HG02763 (cell line): ENCODE data around the gene INPP4B.
"Not testable (repeated sequence)": the region's sequence is repeated elsewhere in the genome, so short reads cannot be mapped to it uniquely, and the experiment has no call there.

Experiments
- ATAC-seq: cut with Tn5 transposase; IDR thresholded peaks from one replicate; pipeline ENCODE4 v1.9.1; 2021; ENCODE audit warnings: mild to moderate bottlenecking, moderate library complexity; ENCODE audit not compliant: unreplicated experiment

Gene INPP4B

DNA sequence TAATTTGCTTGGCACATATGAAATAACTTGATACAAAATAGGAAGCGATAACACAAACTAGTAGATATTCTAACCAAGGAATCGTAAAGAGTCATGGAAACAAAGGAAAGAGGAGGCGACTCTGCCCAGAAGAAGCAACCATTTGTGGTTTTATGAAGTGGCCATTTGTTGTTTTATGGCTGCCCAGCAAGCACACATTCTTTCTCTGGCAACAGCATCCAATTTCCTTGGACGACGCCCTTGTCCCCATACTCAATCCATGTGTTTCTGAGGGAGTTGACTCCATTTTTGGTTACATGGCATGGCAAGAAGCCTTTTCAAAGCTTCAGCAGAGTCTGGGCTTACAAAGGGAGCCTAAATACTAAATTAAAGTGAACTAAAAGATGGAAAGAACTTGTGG, 295.1 kb downstream of the INPP4B start:
- no peak for ATAC-seq

- ATAC-seq, result no peak
Observed at GRCh38 chr4:142549726-142550463, 296.2 kb downstream of the INPP4B start.

DNA sequence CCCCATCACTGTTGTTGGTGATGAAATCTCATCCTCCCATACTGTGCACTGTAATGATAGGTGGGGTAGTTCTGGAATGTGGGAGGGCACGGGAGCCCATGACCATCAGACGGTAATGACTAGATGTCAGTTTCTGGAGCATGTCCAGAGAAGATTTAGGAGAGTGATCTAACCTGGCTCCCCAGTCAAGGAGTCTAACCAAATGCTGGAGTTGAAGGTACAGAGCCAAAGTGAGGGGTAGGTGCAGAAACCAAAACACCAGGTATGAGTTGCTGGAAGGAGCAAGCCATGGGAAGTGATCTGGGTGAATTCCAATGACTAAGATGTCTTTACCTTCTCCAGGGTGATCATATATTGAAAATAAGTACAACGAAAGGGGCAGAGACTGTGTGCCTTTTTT, 296.9 kb downstream of the INPP4B start:
- ATAC-seq, result no peak

DNA sequence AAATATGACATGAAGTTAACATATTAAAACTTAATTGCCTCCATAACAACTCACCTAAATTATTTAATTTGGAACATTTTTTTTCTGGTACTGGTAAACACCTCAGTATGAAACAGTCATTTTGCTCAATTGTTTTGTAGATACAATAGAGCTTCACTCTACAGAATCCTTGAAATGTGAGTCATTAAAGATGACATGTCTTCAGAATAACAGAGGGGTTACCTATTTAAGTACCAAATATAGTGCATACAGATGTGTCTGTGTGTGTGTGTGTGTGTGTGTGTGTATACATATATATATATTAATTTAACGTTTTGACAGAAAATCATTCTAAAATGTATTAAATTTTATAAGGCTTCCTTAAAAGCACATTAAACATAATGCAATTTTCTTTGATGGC, 297.6 kb downstream of the INPP4B start:
- ATAC-seq, result no peak

GRCh38 chr4:142547974-142548373, 298.1 kb downstream of the INPP4B start:
- ATAC-seq, result no peak

DNA sequence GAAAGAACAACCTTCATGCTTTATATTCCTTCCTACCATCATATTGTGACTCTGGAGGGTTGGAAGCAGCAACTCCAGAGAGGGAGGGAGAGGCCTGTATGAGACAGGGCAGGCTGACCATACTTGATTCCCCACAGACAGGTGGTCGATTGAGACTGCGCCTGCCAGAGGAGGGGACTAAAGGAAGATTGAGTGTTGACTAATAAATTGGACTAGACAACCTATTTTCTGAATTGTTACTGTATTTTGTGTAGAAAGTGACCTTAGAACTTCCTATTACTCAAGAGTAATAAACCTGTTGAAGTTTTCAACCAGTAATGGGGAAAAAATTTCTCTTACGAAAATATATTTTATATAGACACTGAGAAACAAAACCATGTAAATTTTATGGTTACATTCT, 301.5 kb downstream of the INPP4B start:
- ATAC-seq, result no peak

DNA sequence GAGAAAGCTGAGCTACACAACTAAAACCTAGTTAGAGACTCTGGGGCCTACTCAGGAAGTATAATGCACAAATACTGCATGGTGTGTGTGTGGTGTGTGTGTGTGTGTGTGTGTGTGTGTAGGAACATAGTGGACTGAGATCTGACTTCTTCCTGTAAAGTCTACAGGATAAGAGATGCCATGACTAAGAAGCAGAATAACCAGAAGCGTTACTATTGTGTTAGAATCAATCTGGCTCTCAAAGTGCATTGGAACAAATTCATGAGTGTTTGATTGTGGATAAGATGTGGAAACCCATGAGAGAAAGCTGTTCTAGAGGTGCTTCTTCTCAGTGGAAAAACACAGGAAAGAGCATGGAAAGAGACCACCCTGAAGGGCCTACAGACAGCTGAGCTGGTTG, 302.1 kb downstream of the INPP4B start:
- ATAC-seq, result no peak

DNA sequence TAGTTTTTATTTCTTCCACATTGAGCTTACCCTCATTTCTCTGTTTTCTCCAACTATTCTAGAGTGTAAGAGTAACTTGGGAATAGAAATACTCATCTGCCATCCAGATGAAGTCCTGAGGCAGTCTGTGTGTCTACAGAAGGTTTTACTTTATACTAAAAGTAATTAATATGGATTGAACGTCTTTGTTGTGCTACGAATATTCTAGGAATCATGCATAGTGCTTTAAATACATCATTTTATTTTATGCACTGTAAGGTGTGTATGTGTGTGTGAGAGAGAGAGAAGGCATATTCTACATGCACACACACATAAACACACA, 305.7 kb downstream of the INPP4B start:
- no peak for ATAC-seq

GRCh38 chr4:142539796-142540482, 306.2 kb downstream of the INPP4B start:
- no peak for ATAC-seq

DNA sequence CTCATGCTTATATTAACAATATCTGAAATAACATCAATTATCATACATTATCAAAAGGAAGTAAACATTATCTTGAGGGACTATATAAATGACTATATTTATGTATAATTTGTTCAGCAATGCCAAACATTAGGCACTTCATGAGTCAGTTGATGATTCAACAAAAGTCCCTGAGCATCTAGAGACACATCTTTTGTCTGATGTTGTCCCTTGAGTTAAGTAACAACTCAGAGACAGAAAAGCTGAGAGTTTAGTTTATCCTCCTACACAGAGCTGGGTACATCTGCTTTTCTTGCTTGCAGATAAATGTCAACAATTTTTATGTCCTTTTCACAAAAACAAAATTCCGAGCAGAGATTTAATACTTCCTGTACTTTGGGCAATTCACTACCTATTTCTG, 311.1 kb downstream of the INPP4B start:
- ATAC-seq, result no peak

DNA sequence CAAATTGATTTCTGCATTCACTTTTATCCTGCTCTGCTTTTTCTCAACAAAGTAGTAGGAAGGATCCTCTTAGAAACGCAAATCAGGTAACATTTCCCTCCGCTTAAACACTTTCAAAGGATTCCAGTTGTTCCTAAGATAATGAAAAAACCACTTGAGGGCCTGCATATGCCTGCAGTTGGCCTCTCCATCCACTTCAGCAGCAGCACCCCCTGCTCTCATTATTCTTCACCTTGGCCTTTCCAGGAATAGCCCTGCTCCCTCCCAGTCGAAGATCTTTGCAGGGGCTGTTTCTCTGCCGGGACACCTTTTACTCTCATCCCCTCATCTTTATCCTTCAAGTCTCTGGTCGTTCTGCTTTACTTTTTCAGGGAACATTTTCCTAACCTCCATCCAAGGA, 314.0 kb downstream of the INPP4B start:
- ATAC-seq, result no peak

DNA sequence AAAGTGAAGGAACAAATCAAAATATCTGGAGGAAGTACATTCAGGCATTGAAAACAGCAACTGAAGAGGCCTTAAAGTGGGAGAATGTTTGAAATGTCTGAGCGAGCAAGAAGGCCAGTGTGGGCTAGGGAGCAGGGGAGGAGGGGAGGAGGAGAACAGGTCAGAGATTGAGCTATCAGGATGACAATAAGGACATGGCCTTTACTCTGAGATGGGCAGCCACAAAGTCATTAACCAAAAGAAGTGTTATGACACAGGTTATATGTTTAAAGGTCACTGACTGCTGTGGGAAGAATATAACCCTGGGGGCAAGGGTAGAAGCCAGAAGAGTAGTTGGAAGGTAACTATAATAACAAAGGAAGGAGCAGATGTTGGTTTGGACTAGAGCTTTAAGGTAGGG, 315.4 kb downstream of the INPP4B start:
- ATAC-seq, result no peak

DNA sequence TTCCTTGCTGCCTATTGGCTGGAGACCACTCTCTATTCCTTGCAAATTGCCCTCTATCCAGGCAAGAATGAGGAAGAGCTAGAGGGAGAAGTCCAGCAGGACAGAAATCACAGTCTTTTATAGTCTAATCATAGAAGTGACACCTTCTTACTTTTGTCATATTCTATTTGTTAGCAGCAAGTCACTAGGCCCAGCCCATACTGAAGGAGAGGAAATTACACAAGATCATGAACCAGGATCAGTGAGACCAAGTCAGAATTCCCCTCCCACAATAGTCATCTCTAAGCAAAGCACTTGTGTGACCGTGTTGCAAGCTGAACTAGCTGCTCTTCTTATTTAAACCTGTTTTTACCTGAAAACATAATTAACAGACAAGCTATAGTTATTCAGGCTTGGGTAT, 317.7 kb downstream of the INPP4B start:
- no peak for ATAC-seq

DNA sequence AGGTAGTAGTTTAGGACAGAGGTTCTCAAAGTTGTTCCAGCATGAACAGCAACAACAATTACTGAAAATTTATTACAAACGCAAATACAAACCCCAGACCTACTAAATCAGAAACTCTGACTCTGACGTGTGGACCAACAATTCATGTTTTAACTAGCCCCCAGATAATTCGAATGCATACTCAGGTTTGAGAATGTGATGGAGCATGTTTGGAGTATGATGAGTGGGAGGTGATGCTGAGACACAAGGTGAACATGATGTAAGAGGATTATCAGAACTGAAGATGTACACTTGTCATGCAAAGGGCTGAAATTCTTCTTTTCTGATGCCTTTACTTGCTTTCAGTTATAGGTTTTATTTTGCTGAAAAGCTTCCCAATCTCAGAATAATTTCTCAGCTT, 323.0 kb downstream of the INPP4B start:
- no peak for ATAC-seq

GRCh38 chr4:142519342-142519741, 326.8 kb downstream of the INPP4B start:
- no peak for ATAC-seq

DNA sequence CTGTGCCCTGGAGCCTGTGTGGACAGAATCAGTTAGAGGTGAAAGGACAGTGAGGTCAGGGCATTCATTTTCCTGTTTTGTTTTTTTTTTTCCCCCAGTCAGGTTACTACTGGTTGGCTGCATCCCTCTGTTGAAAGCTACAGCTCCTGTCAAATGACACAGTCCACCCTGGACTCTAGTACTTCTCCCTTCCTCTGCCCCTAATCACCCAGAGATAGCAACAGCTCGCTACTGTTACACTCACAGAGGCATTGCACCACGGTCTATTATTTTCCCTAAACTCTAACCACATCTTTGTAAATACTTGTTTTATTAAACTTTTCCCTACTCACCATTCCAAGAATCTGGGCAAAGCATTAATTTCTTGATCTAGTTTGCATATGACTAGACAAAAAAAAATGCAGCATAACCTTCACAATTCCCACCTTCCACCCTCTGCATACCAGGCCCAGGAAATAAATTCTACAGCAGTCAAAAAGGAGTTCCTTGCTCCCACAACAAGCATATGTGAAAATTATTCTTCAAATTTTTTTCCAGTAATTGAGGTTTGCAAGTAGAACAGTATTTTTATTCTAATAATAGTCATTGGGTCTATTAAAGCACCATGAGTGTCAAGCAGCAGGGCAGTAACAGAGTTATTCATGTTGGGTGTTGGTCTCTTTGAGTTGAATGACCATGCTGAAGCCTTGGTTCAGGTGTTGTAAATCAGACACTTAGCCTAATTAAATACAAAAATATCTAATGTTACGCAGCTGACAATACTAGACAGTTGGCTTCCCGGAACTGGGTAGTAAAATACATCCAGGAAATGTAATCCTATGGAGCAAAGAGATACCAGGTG, 329.2 kb downstream of the INPP4B start:
- ATAC-seq, result no peak

- ATAC-seq, result no peak
Observed at GRCh38 chr4:142512161-142512560, 333.9 kb downstream of the INPP4B start.

GRCh38 chr4:142509881-142510280, 336.2 kb downstream of the INPP4B start:
- no peak for ATAC-seq

DNA sequence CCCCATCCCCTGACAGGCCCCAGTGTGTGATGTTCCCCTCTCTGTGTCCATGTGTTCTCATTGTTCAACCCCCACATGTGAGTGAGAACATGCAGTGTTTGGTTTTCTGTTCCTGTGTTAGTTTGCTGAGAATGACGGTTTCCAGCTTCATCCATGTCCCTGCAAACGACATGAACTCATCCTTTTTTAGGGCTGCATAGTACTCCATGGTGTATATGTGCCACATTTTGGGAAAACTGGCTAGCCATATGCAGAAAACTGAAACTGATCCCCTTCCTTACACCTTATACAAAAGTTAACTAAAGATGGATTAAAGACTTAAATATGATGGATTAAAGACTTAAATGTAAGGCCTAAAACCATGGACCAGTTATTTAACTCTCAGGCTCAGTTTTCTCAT, 336.7 kb downstream of the INPP4B start:
- ATAC-seq, result not testable (repeated sequence)

- no peak for ATAC-seq
Observed at GRCh38 chr4:142500966-142501365, 345.1 kb downstream of the INPP4B start.

- no peak for ATAC-seq
Observed at GRCh38 chr4:142497606-142498005, 348.5 kb downstream of the INPP4B start.
